ENCODE data around the gene SLC39A1.

The SLC39A1 gene

DNA sequence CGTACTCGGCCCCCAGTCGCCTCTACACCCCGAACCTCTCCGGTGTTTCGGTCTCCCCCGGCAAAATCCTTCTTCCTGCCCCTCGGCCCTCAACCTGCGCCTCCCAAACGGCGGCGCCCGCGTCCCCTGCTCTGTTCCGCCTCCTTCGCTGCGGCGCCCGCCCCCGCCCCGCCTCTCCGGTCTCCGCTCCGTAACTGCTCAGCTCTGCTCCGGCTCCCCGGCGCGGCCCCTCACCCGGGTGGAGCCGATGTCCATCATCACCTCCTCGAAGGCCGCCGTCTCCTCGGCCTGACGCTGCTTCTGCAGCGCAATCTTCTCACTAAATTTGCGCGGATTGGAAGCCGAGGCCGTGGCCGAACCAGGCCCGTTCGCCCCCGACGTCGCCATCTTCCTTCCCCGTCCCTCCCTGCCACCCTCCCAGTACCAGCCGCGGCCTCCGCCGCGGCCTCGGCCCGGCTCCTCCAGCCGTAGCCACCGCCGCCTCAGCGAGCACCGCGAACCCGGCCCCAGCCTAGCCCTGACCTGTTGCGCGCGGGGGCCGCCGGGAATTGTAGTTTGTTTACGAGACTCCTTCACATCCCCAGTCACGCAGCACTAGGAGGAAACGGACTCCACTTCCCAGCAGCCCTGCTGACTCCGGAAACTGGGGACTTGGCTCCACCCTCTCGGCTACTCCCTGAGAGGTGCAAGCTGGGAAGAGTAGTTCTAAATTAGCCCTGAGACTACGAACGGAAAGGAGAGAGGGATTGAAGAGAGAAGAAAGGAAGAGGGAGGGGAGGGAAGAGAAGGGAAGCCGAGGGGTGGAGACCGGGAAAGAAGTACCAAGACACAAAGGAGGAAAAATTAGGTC lies 5.0 kb downstream of the SLC39A1 start, which contains the start of gene CRTC2:
CRTC2 (minus strand) TSS at position 502 of the 850 bp plus-strand sequence; CDS start at position 387, 115 bp downstream.
- TF ChIP-seq, protein P1, sequence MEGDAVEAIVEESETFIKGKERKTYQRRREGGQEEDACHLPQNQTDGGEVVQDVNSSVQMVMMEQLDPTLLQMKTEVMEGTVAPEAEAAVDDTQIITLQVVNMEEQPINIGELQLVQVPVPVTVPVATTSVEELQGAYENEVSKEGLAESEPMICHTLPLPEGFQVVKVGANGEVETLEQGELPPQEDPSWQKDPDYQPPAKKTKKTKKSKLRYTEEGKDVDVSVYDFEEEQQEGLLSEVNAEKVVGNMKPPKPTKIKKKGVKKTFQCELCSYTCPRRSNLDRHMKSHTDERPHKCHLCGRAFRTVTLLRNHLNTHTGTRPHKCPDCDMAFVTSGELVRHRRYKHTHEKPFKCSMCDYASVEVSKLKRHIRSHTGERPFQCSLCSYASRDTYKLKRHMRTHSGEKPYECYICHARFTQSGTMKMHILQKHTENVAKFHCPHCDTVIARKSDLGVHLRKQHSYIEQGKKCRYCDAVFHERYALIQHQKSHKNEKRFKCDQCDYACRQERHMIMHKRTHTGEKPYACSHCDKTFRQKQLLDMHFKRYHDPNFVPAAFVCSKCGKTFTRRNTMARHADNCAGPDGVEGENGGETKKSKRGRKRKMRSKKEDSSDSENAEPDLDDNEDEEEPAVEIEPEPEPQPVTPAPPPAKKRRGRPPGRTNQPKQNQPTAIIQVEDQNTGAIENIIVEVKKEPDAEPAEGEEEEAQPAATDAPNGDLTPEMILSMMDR (IDR thresholded peaks at IDR 0.05; ENCODE audit: low read depth, low read length, missing control alignments) = peak; percentile 8
- Histone ChIP-seq H3K4me3 (ENCODE audit: low read depth, low read length) (peak within 1 kb of the TSS; percentile 91), H3K27me3 (replicated peaks) (no peaks in the 10 kb centered on the region), H3K36me3 (replicated peaks) (peaks cover 9% of the 10 kb centered on the region), H3K27ac (peak within 1 kb of the TSS; percentile 72)
- in situ Hi-C loops (cut with HindIII; ENCODE audit: low pct_ligation_motif_present, low sequenced_read_pairs) = no loop called here
- DNase-seq = peak; percentile 98

GRCh38 chr1:153957744-153958110 lies 5.6 kb downstream of the SLC39A1 start:
- no peak for DNase-seq
- no peaks in the 10 kb centered on the region for H3K27me3 ChIP-seq (replicated peaks)
- in situ Hi-C loops (cut with HindIII; ENCODE audit: low pct_ligation_motif_present, low sequenced_read_pairs) = no loop called here
- peaks cover 12% of the 10 kb centered on the region for H3K36me3 ChIP-seq (replicated peaks)
- H3K27ac ChIP-seq = peak overlapping the region; percentile 72
- peak overlapping the region; percentile 91 for H3K4me3 ChIP-seq (ENCODE audit: low read depth, low read length)
- TF ChIP-seq, protein P1 (IDR thresholded peaks at IDR 0.05; ENCODE audit: low read depth, low read length, missing control alignments) = no peak

GRCh38 chr1:153956997-153957715 lies 6.2 kb downstream of the SLC39A1 start:
- no peak overlapping the region for H3K27ac ChIP-seq
- in situ Hi-C loops (cut with HindIII; ENCODE audit: low pct_ligation_motif_present, low sequenced_read_pairs) = no loop called here
- TF ChIP-seq, protein P1 (IDR thresholded peaks at IDR 0.05; ENCODE audit: low read depth, low read length, missing control alignments) = no peak
- peak overlapping the region; percentile 91 for H3K4me3 ChIP-seq (ENCODE audit: low read depth, low read length)
- no peaks in the 10 kb centered on the region for H3K27me3 ChIP-seq (replicated peaks)
- DNase-seq = no peak
- H3K36me3 ChIP-seq (replicated peaks) = peaks cover 18% of the 10 kb centered on the region

- Histone ChIP-seq H3K4me3 (ENCODE audit: low read depth, low read length) (no peak overlapping the region), H3K27me3 (replicated peaks) (no peaks in the 10 kb centered on the region), H3K36me3 (replicated peaks) (peaks cover 36% of the 10 kb centered on the region), H3K27ac (no peak overlapping the region)
- TF ChIP-seq, protein P1 (IDR thresholded peaks at IDR 0.05; ENCODE audit: low read depth, low read length, missing control alignments) = no peak
- DNase-seq = no peak
- in situ Hi-C loops (cut with HindIII; ENCODE audit: low pct_ligation_motif_present, low sequenced_read_pairs) = no loop called here
These were observed 8.5 kb downstream of the SLC39A1 start for GRCh38 chr1:153954826-153955225.

DNA sequence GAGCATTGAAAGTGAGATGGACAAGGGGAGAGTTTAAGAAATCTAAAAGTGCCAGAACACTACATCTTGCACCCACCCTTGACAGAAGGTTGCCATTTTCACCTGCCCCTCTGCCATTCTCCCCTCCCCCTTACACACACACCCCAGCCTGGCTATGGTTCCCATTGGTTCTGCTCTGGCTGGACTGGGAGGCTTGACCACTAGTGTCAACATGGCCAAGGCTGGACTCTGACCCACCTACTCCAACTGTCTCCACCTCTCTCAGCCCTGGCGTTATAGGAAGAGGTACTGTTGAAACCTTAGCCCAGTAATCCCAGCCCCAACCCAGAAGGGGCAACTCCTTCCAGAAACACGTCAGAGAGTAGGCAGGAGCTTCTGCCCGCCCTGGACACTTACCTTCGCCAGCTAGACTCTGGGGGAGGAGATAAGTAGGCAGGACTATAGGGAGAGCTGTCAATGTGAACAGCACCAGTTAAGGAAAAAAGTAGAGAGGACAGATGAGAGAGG lies 9.4 kb downstream of the SLC39A1 start:
- TF ChIP-seq, protein P1 (IDR thresholded peaks at IDR 0.05; ENCODE audit: low read depth, low read length, missing control alignments) = no peak
- Histone ChIP-seq H3K27ac (no peak overlapping the region), H3K27me3 (replicated peaks) (no peaks in the 10 kb centered on the region), H3K36me3 (replicated peaks) (peaks cover 42% of the 10 kb centered on the region), H3K4me3 (ENCODE audit: low read depth, low read length) (no peak overlapping the region)
- DNase-seq = no peak
- in situ Hi-C loops (cut with HindIII; ENCODE audit: low pct_ligation_motif_present, low sequenced_read_pairs) = no loop called here

Data from brain microvascular endothelial cell (primary cell).